CD4-positive, alpha-beta T cell treated with Interleukin-2 at 100 ng/mL for 4 hours (primary cell): ENCODE data around the gene ZCCHC3.

Experiments used
- DNase-seq: peaks from one replicate; pipeline ENCODE4 v3.0.0-alpha.2; 2020; ENCODE audit warnings: low spot score

ZCCHC3 gene

DNA sequence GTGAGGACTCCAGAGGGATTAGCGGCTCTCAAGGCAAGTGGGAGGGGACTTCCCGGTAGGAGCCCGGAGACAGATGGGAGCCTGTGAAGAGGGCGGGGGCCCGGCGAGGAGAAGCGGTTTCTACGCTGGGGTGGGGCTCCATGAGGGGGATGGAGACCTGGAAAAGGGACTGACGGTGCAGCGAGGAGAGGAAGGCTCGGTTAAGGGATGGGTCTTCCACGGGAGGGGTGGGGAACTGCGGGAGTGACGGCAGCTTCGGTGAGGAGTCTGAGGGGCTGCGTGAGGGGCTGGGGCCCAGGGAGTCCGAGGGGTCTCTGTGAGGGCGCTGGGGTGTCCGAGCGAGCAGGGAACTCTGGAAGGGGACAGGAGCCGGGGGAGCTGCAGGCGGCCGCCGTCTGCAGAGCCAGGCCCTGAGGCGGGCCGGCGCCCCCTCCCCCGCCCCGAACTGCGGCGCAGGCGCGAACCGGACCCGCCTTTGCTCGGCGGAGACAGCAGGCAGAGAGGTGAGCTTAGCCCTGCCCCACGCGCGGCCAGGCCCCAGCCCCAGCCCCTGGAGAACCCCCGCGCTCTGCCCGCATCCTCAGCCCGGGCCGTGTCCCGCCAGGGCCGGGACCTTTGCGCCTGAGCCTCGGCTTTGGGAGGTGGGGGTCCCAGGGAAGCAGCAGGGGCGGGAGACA is 49.4 kb downstream of the ZCCHC3 start, which contains the start of gene NRSN2:
NRSN2 (plus strand) TSS at position 472 of the 677 bp plus-strand sequence. CDS start 2,533 bp downstream, outside the sequence.
- no peak for DNase-seq

DNA sequence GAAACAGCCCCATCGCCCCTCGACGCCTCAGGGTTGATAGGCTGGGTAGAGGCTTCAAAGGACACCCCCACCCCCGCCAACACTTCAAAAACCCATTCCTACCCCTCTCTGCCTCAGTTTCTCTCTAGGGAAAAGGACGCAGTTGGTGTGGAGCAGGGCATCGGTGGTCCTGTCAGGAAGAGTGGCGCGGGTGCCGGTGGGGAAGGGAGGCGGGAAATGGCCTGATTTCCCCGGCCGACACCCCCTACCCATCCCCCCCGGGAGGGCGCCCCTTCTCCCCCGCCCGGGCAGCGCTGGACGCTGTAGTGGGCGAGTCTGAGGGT is 49.9 kb downstream of the ZCCHC3 start:
- no peak for DNase-seq

DNA sequence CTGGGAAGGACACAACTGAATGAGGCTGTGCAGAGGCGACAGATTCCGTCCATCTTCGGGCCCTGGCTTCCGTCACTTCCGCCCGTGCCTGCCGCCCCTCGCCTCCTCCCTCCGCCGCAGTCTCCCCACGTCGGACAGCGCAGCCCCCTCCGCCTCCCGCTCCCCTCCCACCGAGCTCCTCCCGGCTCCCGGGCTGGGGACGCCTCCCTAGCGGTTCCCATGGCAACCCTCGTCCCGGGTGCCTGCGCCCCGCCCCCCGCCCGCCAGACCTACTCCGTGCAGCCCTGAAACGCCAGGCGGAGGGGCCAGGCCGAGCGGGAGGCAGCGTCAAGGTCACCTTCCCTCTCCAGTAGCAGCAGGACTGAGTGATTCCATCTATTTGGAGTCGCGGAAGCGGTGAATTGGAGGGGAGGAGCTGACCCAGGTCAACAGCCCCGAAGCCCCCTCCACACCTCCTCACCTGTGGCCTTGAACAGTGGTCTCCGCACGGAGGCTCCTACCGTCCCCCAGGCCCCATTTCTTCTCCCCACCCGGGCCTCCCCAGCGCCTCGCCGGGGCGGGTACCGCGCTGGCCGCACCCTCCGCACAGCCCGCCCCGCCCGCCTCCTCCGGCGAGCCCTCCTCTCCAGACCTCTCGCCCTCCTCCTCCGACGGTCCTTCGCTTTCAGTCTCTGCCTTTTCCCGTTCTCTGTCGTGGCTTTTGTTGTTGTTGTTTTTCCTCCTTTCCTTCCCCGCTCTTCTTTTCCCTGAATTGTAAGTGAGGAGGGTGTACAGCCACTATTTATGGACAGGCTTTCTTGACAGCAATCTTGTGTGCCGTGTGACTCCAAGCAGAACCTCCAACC is 50.5 kb downstream of the ZCCHC3 start:
- DNase-seq = peak; percentile 53

DNA sequence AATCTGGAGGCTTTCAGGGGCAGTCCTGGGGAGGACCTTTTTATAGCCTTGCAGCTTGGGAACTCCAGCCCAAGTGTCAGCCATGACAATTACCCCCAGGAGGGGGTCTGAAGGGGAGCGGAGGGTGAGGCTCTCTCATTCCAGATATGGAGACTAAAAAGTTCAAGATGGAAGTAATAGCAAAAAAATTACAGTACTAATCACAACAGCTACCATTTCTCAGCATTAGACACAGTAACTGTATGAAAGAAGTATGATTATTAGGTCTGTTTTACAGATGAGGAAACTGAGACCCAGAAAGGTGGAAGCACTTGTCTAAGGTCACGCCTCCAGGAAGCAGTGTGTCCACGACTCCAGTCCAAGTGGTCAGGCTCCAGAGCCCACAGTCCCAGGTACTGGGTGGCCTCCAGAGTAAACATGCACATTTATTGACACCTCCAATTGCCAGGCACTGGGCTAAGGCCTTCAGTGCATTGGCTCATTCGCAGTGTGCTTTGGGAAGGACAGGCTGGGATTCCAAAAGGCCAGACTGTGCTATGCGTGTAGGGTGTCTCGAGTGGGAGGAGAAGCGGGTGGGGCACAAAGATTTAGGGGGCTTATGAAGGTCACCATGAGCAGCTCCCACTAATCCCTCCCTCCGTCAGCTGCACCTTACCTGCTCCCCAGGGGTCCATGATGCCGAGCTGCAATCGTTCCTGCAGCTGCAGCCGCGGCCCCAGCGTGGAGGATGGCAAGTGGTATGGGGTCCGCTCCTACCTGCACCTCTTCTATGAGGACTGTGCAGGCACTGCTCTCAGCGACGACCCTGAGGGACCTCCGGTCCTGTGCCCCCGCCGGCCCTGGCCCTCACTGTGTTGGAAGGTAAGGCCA is 51.8 kb downstream of the ZCCHC3 start:
- no peak for DNase-seq
